GM23338 (cell line): ENCODE results near the gene TRMT13. TPM values are rescaled to one million over a fixed set of nuclear protein-coding genes. Genes with fewer than 3 reads are reported as not detected.

Source experiments
- ATAC-seq: fragments of 200-7000 bp; cut with Tn5 transposase; 3 replicates; pipeline ENCODE4 v1.9.1; 2020
- DNase-seq: peaks from one replicate; pipeline ENCODE4 v3.0.0-alpha.2; 2015; ENCODE audit warnings: low spot score
- H2AFZ ChIP-seq: fragments of 200-600 bp; sonication (generic); 2 replicates; pipeline ENCODE4 v1.8.0; 2016; ENCODE audit warnings: antibody characterized with exemption, mild to moderate bottlenecking, moderate library complexity
- H3F3A ChIP-seq: fragments of 200-600 bp; sonication (generic); replicated peaks from 2 replicates; pipeline ENCODE4 v1.8.0; 2017; ENCODE audit warnings: antibody characterized with exemption, mixed run types, low read depth
- H3K27ac ChIP-seq: fragments of 200-600 bp; sonication (generic); 2 replicates; pipeline ENCODE4 v1.6.1; 2016; ENCODE audit warnings: low read depth
- H3K27me3 ChIP-seq: fragments of 200-600 bp; sonication (generic); 2 replicates; pipeline ENCODE4 v1.8.0; 2016; ENCODE audit warnings: mild to moderate bottlenecking, mixed run types, moderate library complexity; ENCODE audit not compliant: insufficient read depth
- H3K36me3 ChIP-seq: fragments of 200-600 bp; sonication (generic); 2 replicates; pipeline ENCODE4 v1.8.0; 2016; ENCODE audit warnings: mild to moderate bottlenecking; ENCODE audit not compliant: insufficient read depth
- H3K4me1 ChIP-seq: fragments of 200-600 bp; sonication (generic); 2 replicates; pipeline ENCODE4 v1.8.0; 2016; ENCODE audit warnings: mild to moderate bottlenecking, moderate library complexity; ENCODE audit not compliant: insufficient read depth
- H3K4me2 ChIP-seq: fragments of 200-600 bp; sonication (generic); 2 replicates; pipeline ENCODE4 v1.7.1; 2017; ENCODE audit warnings: mixed run types
- H3K4me3 ChIP-seq: fragments of 200-600 bp; sonication (generic); 2 replicates; pipeline ENCODE4 v1.6.1; 2016; ENCODE audit warnings: mixed run types
- H3K79me2 ChIP-seq: fragments of 200-600 bp; sonication (generic); replicated peaks from 2 replicates; pipeline ENCODE4 v1.8.0; 2017; ENCODE audit warnings: mild to moderate bottlenecking; ENCODE audit not compliant: insufficient read depth
- H3K9me2 ChIP-seq: fragments of 200-600 bp; sonication (generic); 2 replicates; pipeline ENCODE4 v1.8.0; 2017; ENCODE audit not compliant: insufficient read depth
- H4K20me1 ChIP-seq: fragments of 200-600 bp; sonication (generic); replicated peaks from 2 replicates; pipeline ENCODE4 v1.8.0; 2017; ENCODE audit warnings: mild to moderate bottlenecking; ENCODE audit not compliant: insufficient read depth
- H3K27ac Mint-ChIP-seq: 2 replicates; pipeline ENCODE4 v1.8.0; 2020; ENCODE audit warnings: inconsistent platforms, mild to moderate bottlenecking, moderate library complexity, mixed read lengths
- H3K27me3 Mint-ChIP-seq: 3 replicates; pipeline ENCODE4 v1.8.0; 2022; ENCODE audit warnings: low read depth, mild to moderate bottlenecking, moderate library complexity, mixed read lengths, inconsistent platforms; ENCODE audit not compliant: insufficient read depth, poor library complexity
- H3K36me3 Mint-ChIP-seq: 3 replicates; pipeline ENCODE4 v1.8.0; 2021; ENCODE audit warnings: low read depth, mild to moderate bottlenecking, inconsistent platforms, moderate library complexity, mixed read lengths
- H3K4me1 Mint-ChIP-seq: 3 replicates; pipeline ENCODE4 v1.8.0; 2020; ENCODE audit warnings: mild to moderate bottlenecking, inconsistent platforms, mixed read lengths
- H3K4me3 Mint-ChIP-seq: 3 replicates; pipeline ENCODE4 v1.8.0; 2021; ENCODE audit warnings: moderate library complexity, mild to moderate bottlenecking, inconsistent platforms, mixed read lengths
- H3K9me3 Mint-ChIP-seq: 3 replicates; pipeline ENCODE4 v1.8.0; 2020; ENCODE audit warnings: moderate library complexity, mild to moderate bottlenecking, inconsistent platforms, mixed read lengths
- CREB1 ChIP-seq: fragments of 250-450 bp; sonication (Bioruptor Pico); IDR thresholded peaks from 2 replicates; pipeline ENCODE4 v1.5.0; 2020; ENCODE audit warnings: low read depth, mild to moderate bottlenecking, moderate library complexity
- EZH2 ChIP-seq: fragments of 200-600 bp; sonication (generic); IDR thresholded peaks from one replicate; pipeline ENCODE4 v1.8.0; 2017; ENCODE audit warnings: antibody characterized with exemption, mild to moderate bottlenecking, low read depth; ENCODE audit not compliant: unreplicated experiment
- EZH2phosphoT487 ChIP-seq: fragments of 200-600 bp; sonication (generic); IDR thresholded peaks from one replicate; pipeline ENCODE4 v1.8.1; 2018; ENCODE audit warnings: antibody characterized with exemption; ENCODE audit not compliant: unreplicated experiment
- JUNB ChIP-seq: IDR thresholded peaks from one replicate; pipeline ENCODE4 v1.6.1; 2016; ENCODE audit warnings: antibody characterized with exemption; ENCODE audit not compliant: unreplicated experiment
- NANOG ChIP-seq: IDR thresholded peaks from 2 replicates; pipeline ENCODE4 v1.6.1; 2016; ENCODE audit warnings: antibody characterized with exemption, borderline replicate concordance
- POLR2AphosphoS5 ChIP-seq: IDR thresholded peaks from 2 replicates; pipeline ENCODE4 v1.6.1; 2016; ENCODE audit warnings: antibody characterized with exemption, low read depth
- STAT1 ChIP-seq: IDR thresholded peaks from one replicate; pipeline ENCODE4 v1.6.1; 2016; ENCODE audit warnings: antibody characterized with exemption; ENCODE audit not compliant: unreplicated experiment
- ZNF114 ChIP-seq: fragments of 250-450 bp; sonication (Bioruptor Pico); IDR thresholded peaks from 2 replicates; pipeline ENCODE4 v1.5.0; 2020; ENCODE audit warnings: mild to moderate bottlenecking, moderate library complexity
- ZNF331 ChIP-seq: fragments of 250-450 bp; sonication (Bioruptor Pico); IDR thresholded peaks from 2 replicates; pipeline ENCODE4 v1.5.0; 2020; ENCODE audit warnings: low read depth, mild to moderate bottlenecking, moderate library complexity
- polyA plus RNA-seq: library from polyadenylated mRNA; unstranded; fragments of >200 nt; fragmentation: Nextera tagmentation; extraction: Ambion mirVana; gene quantifications from 2 replicates; pipeline ENCODE4 v1.2.1, GENCODE V29; 2016
- total RNA-seq: library from RNA; depleted of rRNA; stranded (reverse); fragments of >200 nt; shearing (Covaris generic); gene quantifications from 2 replicates; pipeline ENCODE4 v1.2.3, GENCODE V29; 2014
- TF ChIP-seq, protein P1 (sequence below): fragments of 250-450 bp; sonication (Bioruptor Pico); IDR thresholded peaks from 2 replicates; pipeline ENCODE4 v1.5.0; 2020; ENCODE audit warnings: mild to moderate bottlenecking, moderate library complexity
- TF ChIP-seq, protein P2 (sequence below): IDR thresholded peaks from 2 replicates; pipeline ENCODE4 v1.6.1; 2016; ENCODE audit warnings: antibody characterized with exemption
- TF ChIP-seq, protein P3 (sequence below), 2 experiments: fragments of 200-600 bp in 1 of 2; sonication (generic) in 1 of 2; conservative IDR thresholded peaks; 2 replicates each; pipeline versions ENCODE4 v1.5.1 to v1.6.1; 2016 to 2017; ENCODE audit warnings: antibody characterized with exemption in 2 of 2, low read depth in 2 of 2, mild to moderate bottlenecking in 2 of 2, moderate library complexity in 1 of 2
- TF ChIP-seq, protein P4 (sequence below): IDR thresholded peaks from one replicate; pipeline ENCODE4 v1.6.1; 2018; ENCODE audit warnings: antibody characterized with exemption; ENCODE audit not compliant: unreplicated experiment

Gene TRMT13
- total and polyA plus RNA-seq, 2 experiments from 2014 or later = 14.5 to 22.8 TPM

DNA sequence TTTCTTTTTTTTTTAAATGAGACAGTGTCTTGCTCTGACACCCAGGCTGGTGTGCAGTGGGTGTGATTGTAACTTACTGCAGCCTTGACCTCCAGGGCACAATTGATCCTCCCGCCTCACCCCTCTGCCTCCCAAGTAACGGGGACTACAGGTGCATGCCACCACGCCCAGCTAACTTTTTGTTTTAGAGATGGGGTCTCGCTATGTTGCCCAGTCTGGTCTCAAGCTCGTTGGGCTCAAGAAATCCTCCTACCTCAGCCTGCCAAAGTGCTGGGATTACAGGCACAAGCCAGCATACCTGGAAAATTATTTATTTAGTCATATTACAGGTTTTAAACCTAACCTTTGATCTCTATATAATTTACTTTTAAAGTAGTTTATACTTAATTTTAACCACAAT, 31.7 kb downstream of the TRMT13 start:
- Mint-ChIP-seq H3K27me3 (no peaks in the 10 kb centered on the region), H3K4me1 (no peaks in the 10 kb centered on the region; the same call in 2 of the 3 replicates), H3K9me3 (no peaks in the 10 kb centered on the region)

More for the DNA sequence above, 31.7 kb downstream of the TRMT13 start:
- no peak overlapping the region for H3K4me3 ChIP-seq
- Mint-ChIP-seq H3K4me3 (no peak overlapping the region), H3K27ac (no peak overlapping the region), H3K36me3 (no peaks in the 10 kb centered on the region)
- H4K20me1 ChIP-seq = no peaks in the 10 kb centered on the region
- ATAC-seq = no peak
- H3K4me1 ChIP-seq = no peaks in the 10 kb centered on the region
- no peak for DNase-seq
- H3K9me2 ChIP-seq = 0 out of 2 replicates have a peak, but pooled peaks cover 3% of the 10 kb centered on the region
- no peak overlapping the region for H3K27ac ChIP-seq
- no peaks in the 10 kb centered on the region for H3K27me3 ChIP-seq
- no peaks in the 10 kb centered on the region for H3K79me2 ChIP-seq
- H3K36me3 ChIP-seq = no peaks in the 10 kb centered on the region
- TF ChIP-seq POLR2AphosphoS5 (no peak), STAT1 (no peak), CREB1 (CRISPR knock-in tag) (no peak), EZH2 (no peak), JUNB (no peak), ZNF331 (CRISPR knock-in tag) (no peak), ZNF114 (CRISPR knock-in tag) (no peak), NANOG (no peak), EZH2phosphoT487 (no peak)
- TF ChIP-seq, protein P1, sequence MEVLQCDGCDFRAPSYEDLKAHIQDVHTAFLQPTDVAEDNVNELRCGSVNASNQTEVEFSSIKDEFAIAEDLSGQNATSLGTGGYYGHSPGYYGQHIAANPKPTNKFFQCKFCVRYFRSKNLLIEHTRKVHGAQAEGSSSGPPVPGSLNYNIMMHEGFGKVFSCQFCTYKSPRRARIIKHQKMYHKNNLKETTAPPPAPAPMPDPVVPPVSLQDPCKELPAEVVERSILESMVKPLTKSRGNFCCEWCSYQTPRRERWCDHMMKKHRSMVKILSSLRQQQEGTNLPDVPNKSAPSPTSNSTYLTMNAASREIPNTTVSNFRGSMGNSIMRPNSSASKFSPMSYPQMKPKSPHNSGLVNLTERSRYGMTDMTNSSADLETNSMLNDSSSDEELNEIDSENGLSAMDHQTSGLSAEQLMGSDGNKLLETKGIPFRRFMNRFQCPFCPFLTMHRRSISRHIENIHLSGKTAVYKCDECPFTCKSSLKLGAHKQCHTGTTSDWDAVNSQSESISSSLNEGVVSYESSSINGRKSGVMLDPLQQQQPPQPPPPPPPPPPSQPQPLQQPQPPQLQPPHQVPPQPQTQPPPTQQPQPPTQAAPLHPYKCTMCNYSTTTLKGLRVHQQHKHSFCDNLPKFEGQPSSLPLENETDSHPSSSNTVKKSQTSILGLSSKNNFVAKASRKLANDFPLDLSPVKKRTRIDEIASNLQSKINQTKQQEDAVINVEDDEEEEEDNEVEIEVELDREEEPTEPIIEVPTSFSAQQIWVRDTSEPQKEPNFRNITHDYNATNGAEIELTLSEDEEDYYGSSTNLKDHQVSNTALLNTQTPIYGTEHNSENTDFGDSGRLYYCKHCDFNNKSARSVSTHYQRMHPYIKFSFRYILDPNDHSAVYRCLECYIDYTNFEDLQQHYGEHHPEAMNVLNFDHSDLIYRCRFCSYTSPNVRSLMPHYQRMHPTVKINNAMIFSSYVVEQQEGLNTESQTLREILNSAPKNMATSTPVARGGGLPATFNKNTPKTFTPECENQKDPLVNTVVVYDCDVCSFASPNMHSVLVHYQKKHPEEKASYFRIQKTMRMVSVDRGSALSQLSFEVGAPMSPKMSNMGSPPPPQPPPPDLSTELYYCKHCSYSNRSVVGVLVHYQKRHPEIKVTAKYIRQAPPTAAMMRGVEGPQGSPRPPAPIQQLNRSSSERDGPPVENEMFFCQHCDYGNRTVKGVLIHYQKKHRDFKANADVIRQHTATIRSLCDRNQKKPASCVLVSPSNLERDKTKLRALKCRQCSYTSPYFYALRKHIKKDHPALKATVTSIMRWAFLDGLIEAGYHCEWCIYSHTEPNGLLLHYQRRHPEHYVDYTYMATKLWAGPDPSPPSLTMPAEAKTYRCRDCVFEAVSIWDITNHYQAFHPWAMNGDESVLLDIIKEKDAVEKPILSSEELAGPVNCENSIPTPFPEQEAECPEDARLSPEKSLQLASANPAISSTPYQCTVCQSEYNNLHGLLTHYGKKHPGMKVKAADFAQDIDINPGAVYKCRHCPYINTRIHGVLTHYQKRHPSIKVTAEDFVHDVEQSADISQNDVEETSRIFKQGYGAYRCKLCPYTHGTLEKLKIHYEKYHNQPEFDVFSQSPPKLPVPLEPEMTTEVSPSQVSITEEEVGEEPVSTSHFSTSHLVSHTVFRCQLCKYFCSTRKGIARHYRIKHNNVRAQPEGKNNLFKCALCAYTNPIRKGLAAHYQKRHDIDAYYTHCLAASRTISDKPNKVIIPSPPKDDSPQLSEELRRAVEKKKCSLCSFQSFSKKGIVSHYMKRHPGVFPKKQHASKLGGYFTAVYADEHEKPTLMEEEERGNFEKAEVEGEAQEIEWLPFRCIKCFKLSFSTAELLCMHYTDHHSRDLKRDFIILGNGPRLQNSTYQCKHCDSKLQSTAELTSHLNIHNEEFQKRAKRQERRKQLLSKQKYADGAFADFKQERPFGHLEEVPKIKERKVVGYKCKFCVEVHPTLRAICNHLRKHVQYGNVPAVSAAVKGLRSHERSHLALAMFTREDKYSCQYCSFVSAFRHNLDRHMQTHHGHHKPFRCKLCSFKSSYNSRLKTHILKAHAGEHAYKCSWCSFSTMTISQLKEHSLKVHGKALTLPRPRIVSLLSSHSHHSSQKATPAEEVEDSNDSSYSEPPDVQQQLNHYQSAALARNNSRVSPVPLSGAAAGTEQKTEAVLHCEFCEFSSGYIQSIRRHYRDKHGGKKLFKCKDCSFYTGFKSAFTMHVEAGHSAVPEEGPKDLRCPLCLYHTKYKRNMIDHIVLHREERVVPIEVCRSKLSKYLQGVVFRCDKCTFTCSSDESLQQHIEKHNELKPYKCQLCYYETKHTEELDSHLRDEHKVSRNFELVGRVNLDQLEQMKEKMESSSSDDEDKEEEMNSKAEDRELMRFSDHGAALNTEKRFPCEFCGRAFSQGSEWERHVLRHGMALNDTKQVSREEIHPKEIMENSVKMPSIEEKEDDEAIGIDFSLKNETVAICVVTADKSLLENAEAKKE (CRISPR knock-in tag) = no peak
- TF ChIP-seq, protein P2, sequence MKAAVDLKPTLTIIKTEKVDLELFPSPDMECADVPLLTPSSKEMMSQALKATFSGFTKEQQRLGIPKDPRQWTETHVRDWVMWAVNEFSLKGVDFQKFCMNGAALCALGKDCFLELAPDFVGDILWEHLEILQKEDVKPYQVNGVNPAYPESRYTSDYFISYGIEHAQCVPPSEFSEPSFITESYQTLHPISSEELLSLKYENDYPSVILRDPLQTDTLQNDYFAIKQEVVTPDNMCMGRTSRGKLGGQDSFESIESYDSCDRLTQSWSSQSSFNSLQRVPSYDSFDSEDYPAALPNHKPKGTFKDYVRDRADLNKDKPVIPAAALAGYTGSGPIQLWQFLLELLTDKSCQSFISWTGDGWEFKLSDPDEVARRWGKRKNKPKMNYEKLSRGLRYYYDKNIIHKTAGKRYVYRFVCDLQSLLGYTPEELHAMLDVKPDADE = no peak
- TF ChIP-seq, protein P3, sequence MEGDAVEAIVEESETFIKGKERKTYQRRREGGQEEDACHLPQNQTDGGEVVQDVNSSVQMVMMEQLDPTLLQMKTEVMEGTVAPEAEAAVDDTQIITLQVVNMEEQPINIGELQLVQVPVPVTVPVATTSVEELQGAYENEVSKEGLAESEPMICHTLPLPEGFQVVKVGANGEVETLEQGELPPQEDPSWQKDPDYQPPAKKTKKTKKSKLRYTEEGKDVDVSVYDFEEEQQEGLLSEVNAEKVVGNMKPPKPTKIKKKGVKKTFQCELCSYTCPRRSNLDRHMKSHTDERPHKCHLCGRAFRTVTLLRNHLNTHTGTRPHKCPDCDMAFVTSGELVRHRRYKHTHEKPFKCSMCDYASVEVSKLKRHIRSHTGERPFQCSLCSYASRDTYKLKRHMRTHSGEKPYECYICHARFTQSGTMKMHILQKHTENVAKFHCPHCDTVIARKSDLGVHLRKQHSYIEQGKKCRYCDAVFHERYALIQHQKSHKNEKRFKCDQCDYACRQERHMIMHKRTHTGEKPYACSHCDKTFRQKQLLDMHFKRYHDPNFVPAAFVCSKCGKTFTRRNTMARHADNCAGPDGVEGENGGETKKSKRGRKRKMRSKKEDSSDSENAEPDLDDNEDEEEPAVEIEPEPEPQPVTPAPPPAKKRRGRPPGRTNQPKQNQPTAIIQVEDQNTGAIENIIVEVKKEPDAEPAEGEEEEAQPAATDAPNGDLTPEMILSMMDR (conservative IDR thresholded peaks at IDR 0.05; ENCODE audit: low read depth in 2 of 2) = no peak
- TF ChIP-seq, protein P4, sequence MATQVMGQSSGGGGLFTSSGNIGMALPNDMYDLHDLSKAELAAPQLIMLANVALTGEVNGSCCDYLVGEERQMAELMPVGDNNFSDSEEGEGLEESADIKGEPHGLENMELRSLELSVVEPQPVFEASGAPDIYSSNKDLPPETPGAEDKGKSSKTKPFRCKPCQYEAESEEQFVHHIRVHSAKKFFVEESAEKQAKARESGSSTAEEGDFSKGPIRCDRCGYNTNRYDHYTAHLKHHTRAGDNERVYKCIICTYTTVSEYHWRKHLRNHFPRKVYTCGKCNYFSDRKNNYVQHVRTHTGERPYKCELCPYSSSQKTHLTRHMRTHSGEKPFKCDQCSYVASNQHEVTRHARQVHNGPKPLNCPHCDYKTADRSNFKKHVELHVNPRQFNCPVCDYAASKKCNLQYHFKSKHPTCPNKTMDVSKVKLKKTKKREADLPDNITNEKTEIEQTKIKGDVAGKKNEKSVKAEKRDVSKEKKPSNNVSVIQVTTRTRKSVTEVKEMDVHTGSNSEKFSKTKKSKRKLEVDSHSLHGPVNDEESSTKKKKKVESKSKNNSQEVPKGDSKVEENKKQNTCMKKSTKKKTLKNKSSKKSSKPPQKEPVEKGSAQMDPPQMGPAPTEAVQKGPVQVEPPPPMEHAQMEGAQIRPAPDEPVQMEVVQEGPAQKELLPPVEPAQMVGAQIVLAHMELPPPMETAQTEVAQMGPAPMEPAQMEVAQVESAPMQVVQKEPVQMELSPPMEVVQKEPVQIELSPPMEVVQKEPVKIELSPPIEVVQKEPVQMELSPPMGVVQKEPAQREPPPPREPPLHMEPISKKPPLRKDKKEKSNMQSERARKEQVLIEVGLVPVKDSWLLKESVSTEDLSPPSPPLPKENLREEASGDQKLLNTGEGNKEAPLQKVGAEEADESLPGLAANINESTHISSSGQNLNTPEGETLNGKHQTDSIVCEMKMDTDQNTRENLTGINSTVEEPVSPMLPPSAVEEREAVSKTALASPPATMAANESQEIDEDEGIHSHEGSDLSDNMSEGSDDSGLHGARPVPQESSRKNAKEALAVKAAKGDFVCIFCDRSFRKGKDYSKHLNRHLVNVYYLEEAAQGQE = no peak
- no peak overlapping the region for H2AFZ ChIP-seq
- no peaks in the 10 kb centered on the region for H3F3A ChIP-seq
- no peak overlapping the region for H3K4me2 ChIP-seq
